CD14-positive monocyte (primary cell): ENCODE data around the gene ZC3H4. TPM values are rescaled to one million over a fixed set of nuclear protein-coding genes. Genes with fewer than 3 reads are reported as not detected.

ENCODE experiments used
- DNase-seq, 3 donors: peaks; one replicate each; pipeline ENCODE4 v3.0.0-alpha.2; 2011 to 2022
- H2AFZ ChIP-seq: 2 replicates; pipeline ENCODE4 v1.6.0; 2012; ENCODE audit warnings: mild to moderate bottlenecking, low read depth, low read length, inconsistent platforms; ENCODE audit not compliant: insufficient read depth, poor library complexity, severe bottlenecking
- H3K27ac ChIP-seq, 2 donors: 1 replicate in 1 of 2; 2 replicates in 1 of 2; pipeline ENCODE4 v1.5.1; 2012 to 2013; ENCODE audit warnings: low read length in 2 of 2, control low read depth in 1 of 2, inconsistent platforms in 1 of 2, low read depth in 1 of 2, mild to moderate bottlenecking in 1 of 2
- H3K27me3 ChIP-seq, 2 donors: one replicate each; pipeline versions ENCODE4 v1.6.0 to v1.6.1; 2011 to 2013; ENCODE audit warnings: low read length in 2 of 2; ENCODE audit not compliant: control insufficient read depth in 2 of 2, insufficient read depth in 2 of 2
- H3K36me3 ChIP-seq, 2 donors: replicated peaks in 1 of 2; 1 replicate in 1 of 2; 2 replicates in 1 of 2; pipeline versions ENCODE4 v1.5.1 to v1.6.1; 2012 to 2013; ENCODE audit warnings: low read length in 2 of 2, control low read depth in 1 of 2, inconsistent platforms in 1 of 2, mild to moderate bottlenecking in 1 of 2; ENCODE audit not compliant: insufficient read depth in 2 of 2, control insufficient read depth in 1 of 2
- H3K4me1 ChIP-seq, 2 donors: 1 replicate in 1 of 2; 2 replicates in 1 of 2; pipeline versions ENCODE4 v1.5.1 to v1.6.1; 2012 to 2013; ENCODE audit warnings: low read length in 2 of 2, control low read depth in 1 of 2, inconsistent platforms in 1 of 2, mild to moderate bottlenecking in 1 of 2, moderate library complexity in 1 of 2; ENCODE audit not compliant: insufficient read depth in 2 of 2, control insufficient read depth in 1 of 2
- H3K4me2 ChIP-seq: replicated peaks from 2 replicates; pipeline ENCODE3; 2012; ENCODE audit warnings: low read length, moderate library complexity, mild to moderate bottlenecking; ENCODE audit not compliant: poor library complexity, severe bottlenecking; ENCODE audit errors: extremely low read depth
- H3K4me3 ChIP-seq, 3 experiments: fragments of 200-600 bp in 1 of 3; sonication (generic) in 1 of 3; replicated peaks in 1 of 3; 1 replicate in 2 of 3; 2 replicates in 1 of 3; pipeline ENCODE4 v1.5.1; 2011 to 2013; ENCODE audit warnings: low read length in 3 of 3, mild to moderate bottlenecking in 3 of 3, control low read depth in 2 of 3, low read depth in 2 of 3, inconsistent platforms in 1 of 3, moderate library complexity in 1 of 3
- H3K79me2 ChIP-seq: 2 replicates; pipeline ENCODE4 v1.6.0; 2012; ENCODE audit warnings: mild to moderate bottlenecking, control low read depth, inconsistent platforms, low read length, moderate library complexity; ENCODE audit not compliant: insufficient read depth
- H3K9ac ChIP-seq: 2 replicates; pipeline ENCODE4 v1.6.0; 2017; ENCODE audit warnings: low read length, mild to moderate bottlenecking; ENCODE audit not compliant: insufficient read depth, poor library complexity, severe bottlenecking
- H3K9me3 ChIP-seq, 2 donors: replicated peaks in 1 of 2; 1 replicate in 1 of 2; 2 replicates in 1 of 2; pipeline versions ENCODE4 v1.5.1 to v1.6.1; 2012 to 2013; ENCODE audit warnings: low read length in 2 of 2, control low read depth in 1 of 2; ENCODE audit not compliant: control insufficient read depth in 1 of 2, insufficient read depth in 1 of 2
- H4K20me1 ChIP-seq: 2 replicates; pipeline ENCODE4 v1.6.0; 2012; ENCODE audit warnings: mild to moderate bottlenecking, low read length, control low read depth, moderate library complexity; ENCODE audit not compliant: insufficient read depth
- H3K27ac Mint-ChIP-seq, 7 donors: one replicate each; pipeline ENCODE4 v1.8.0; 2020; ENCODE audit warnings: mild to moderate bottlenecking in 7 of 7, mixed read lengths in 7 of 7, moderate library complexity in 6 of 7, inconsistent platforms in 2 of 7
- H3K27me3 Mint-ChIP-seq, 3 donors: one replicate each; pipeline ENCODE4 v1.8.0; 2021 to 2022; ENCODE audit warnings: low read depth in 3 of 3, mild to moderate bottlenecking in 3 of 3, mixed read lengths in 3 of 3, moderate library complexity in 3 of 3, inconsistent platforms in 1 of 3
- H3K36me3 Mint-ChIP-seq, 2 donors: one replicate each; pipeline ENCODE4 v1.8.0; 2020; ENCODE audit warnings: mixed read lengths in 2 of 2, inconsistent platforms in 1 of 2, mild to moderate bottlenecking in 1 of 2
- H3K4me1 Mint-ChIP-seq: one replicate; pipeline ENCODE4 v1.8.0; 2020; ENCODE audit warnings: mild to moderate bottlenecking, mixed read lengths
- H3K4me3 Mint-ChIP-seq, 2 donors: one replicate each; pipeline ENCODE4 v1.8.0; 2020; ENCODE audit warnings: mild to moderate bottlenecking in 2 of 2, mixed read lengths in 2 of 2, moderate library complexity in 1 of 2
- H3K9me3 Mint-ChIP-seq, 7 donors: one replicate each; pipeline ENCODE4 v1.8.0; 2020 to 2022; ENCODE audit warnings: mixed read lengths in 7 of 7, mild to moderate bottlenecking in 6 of 7, moderate library complexity in 6 of 7, inconsistent platforms in 2 of 7
- WGBS: methylation state at CpG from one replicate; pipeline ENCODE4 v1.1.5; 2013; ENCODE audit warnings: missing lambda C conversion rate; ENCODE audit not compliant: insufficient coverage; 5-methylcytosine and 5-hydroxymethylcytosine counted together
- intact Hi-C, 2 donors: fragments of 100-400 bp; cut with micrococcal nuclease; formaldehyde crosslinking; loops; one replicate each; pipeline versions ENCODE4 v1.15.0 to v1.15.1; 2023
- polyA plus RNA-seq, 3 donors: library from polyadenylated mRNA; depleted of rRNA in 1 of 3; unstranded in 2 of 3; stranded (reverse) in 1 of 3; fragments of 300-500 nt in 2 of 3; fragments of >200 nt in 1 of 3; fragmentation: Illumina TruSeq in 2 of 3; gene quantifications; 1 replicate in 2 of 3; 2 replicates in 1 of 3; pipeline ENCODE4 v1.2.3, GENCODE V29; 2012 to 2021
- TF ChIP-seq, protein P1 (sequence below): fragments of 200-600 bp; IDR thresholded peaks from one replicate; pipeline ENCODE4 v1.8.0; 2022; ENCODE audit warnings: antibody characterized with exemption, mild to moderate bottlenecking

ZC3H4 gene
- polyA plus RNA-seq, 3 donors, result 0.24 to 9.9 (median 0.60) TPM

DNA sequence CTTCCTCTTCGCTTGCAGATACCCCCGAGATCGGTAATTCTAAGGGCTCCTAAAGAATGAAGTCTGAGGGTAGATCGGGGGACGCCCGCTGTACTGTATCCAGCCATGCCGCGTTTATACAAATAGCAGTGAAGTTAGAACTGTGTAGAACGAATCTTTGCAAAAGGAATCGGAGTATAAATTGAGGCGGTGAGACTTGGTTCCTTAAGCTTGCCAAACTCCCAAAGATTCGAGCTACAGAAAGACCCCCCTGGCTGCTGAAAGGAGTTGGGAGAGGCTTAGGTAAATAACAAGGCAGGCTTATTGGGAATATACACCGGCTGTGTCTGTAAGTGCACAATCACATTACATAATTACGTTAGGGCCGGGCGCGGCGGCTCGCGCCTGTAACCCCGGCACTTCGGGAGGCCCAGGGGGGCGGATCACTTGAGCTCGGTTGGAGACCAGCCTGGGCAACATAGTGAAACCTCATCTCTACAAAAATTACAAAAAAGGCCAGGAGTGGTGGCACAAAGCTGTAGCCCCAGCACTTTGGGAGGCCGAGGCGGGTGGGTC lies 77.4 kb downstream of the ZC3H4 start:
- Histone ChIP-seq H4K20me1 (no peaks in the 10 kb centered on the region), H3K79me2 (no peaks in the 10 kb centered on the region), H3K9me3 (no peaks in the 10 kb centered on the region), H3K4me1 (peaks cover 16 to 20% of the 10 kb centered on the region in 2 donors), H3K27me3 (peaks cover 0 to 15% of the 10 kb centered on the region in 2 donors), H2AFZ (peak overlapping the region; percentile 82), H3K4me2 (peak overlapping the region; percentile 72), H3K27ac (no peak overlapping the region), H3K36me3 (no peaks in the 10 kb centered on the region), H3K9ac (no peak overlapping the region), H3K4me3 (peak overlapping the region; percentile 15 to 70 (median 35))
- peaks cover 0 to under 1% of the 10 kb centered on the region in 2 donors for H3K36me3 Mint-ChIP-seq
- peaks cover 0 to 2% (median 0%) of the 10 kb centered on the region in 7 donors for H3K9me3 Mint-ChIP-seq
- H3K27me3 Mint-ChIP-seq, result peaks cover 32 to 51% (median 38%) of the 10 kb centered on the region in 3 donors
- 0% methylated on average over 6 of the region's 26 CpGs for WGBS
- intact Hi-C loops, result loop anchor here in 1 of 2 donors (5.0 kb wide), 1 partner anchor 91 kb away; no protein-coding TSS in a partner anchor
- no peak for DNase-seq
- H3K4me3 Mint-ChIP-seq, result peak overlapping the region; percentile 88 to 93
- peaks cover 17% of the 10 kb centered on the region for H3K4me1 Mint-ChIP-seq
- peak overlapping the region in 3 of 7 donors; percentile 46 to 87 (median 76) for H3K27ac Mint-ChIP-seq
- TF ChIP-seq, protein P1, sequence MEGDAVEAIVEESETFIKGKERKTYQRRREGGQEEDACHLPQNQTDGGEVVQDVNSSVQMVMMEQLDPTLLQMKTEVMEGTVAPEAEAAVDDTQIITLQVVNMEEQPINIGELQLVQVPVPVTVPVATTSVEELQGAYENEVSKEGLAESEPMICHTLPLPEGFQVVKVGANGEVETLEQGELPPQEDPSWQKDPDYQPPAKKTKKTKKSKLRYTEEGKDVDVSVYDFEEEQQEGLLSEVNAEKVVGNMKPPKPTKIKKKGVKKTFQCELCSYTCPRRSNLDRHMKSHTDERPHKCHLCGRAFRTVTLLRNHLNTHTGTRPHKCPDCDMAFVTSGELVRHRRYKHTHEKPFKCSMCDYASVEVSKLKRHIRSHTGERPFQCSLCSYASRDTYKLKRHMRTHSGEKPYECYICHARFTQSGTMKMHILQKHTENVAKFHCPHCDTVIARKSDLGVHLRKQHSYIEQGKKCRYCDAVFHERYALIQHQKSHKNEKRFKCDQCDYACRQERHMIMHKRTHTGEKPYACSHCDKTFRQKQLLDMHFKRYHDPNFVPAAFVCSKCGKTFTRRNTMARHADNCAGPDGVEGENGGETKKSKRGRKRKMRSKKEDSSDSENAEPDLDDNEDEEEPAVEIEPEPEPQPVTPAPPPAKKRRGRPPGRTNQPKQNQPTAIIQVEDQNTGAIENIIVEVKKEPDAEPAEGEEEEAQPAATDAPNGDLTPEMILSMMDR, result peak; percentile 70

DNA sequence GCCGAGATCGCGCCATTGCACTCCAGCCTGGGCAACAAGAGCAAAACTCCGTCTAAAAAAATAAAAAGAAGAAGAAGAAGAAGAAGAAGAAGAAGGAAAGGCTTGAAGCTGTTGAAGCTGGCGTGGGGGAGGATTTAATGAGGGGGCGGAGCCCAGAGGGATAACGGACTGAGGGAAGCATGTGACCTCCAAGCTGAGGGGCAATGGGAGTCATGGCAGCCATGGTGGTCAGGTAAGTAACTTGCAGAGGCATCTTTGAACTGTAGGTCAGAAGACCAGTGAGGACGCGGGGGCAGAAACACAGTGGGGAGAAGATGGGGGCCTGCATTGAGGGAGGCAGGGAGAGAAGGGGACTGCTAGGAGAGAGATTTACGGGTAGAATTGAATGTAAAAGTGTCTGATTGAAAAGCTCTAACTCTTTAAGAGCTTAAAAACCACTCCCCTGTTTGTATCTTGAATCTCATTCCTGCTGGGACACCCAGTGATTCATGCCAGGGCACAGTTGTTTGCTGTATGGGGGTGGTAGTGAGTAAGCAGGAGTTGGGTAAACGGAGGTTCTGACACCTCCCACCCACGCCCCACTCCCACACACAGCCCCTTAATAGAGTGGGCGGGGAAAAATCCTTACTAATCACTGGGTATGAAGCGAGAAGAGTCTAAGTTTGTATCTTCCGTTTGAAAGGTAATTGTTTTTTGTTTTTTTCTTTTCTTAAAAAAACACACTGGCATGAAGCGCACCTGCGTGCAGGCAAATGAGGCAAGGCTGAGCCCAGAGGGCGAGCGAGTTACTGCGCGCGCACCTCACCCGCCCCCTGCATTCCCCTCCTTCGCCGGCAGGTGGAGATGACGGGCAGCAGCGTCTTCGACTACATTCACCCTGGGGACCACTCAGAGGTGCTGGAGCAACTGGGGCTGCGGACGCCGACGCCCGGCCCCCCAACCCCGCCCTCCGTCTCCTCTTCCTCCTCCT lies 78.2 kb downstream of the ZC3H4 start:
- peak overlapping the region; percentile 15 to 70 (median 35) for H3K4me3 ChIP-seq
- peak; percentile 65 to 76 (median 68) for DNase-seq
- no peak overlapping the region for H3K9ac ChIP-seq
- H3K27me3 ChIP-seq, result peaks cover 0 to 17% of the 10 kb centered on the region in 2 donors
- no peaks in the 10 kb centered on the region for H3K36me3 Mint-ChIP-seq
- H3K36me3 ChIP-seq, result no peaks in the 10 kb centered on the region
- H3K9me3 Mint-ChIP-seq, result peaks cover 0 to 2% (median 0%) of the 10 kb centered on the region in 7 donors
- TF ChIP-seq, protein P1, result peak; percentile 99
- peaks cover 16 to 20% of the 10 kb centered on the region in 2 donors for H3K4me1 ChIP-seq
- H3K27ac ChIP-seq, result no peak overlapping the region
- peak overlapping the region; percentile 88 to 93 for H3K4me3 Mint-ChIP-seq
- H3K27me3 Mint-ChIP-seq, result peaks cover 39 to 59% (median 42%) of the 10 kb centered on the region in 3 donors
- peaks cover 17% of the 10 kb centered on the region for H3K4me1 Mint-ChIP-seq
- no peaks in the 10 kb centered on the region for H3K9me3 ChIP-seq
- 9% methylated on average over 19 of the region's 35 CpGs for WGBS
- no peaks in the 10 kb centered on the region for H4K20me1 ChIP-seq
- H3K79me2 ChIP-seq, result no peaks in the 10 kb centered on the region
- peak overlapping the region in 4 of 7 donors; percentile 12 to 94 (median 58) for H3K27ac Mint-ChIP-seq
- peak overlapping the region; percentile 72 for H3K4me2 ChIP-seq
- H2AFZ ChIP-seq, result peak overlapping the region; percentile 82
- intact Hi-C loops, result loop anchor here in 1 of 2 donors (5.0 kb wide), 1 partner anchor 92 kb away; no protein-coding TSS in a partner anchor
